PC-9 (cell line): ENCODE results near the gene METTL8. TPM values are rescaled to one million over a fixed set of nuclear protein-coding genes. Genes with fewer than 3 reads are reported as not detected.

Experiments
- BruUV-seq: library from RNA; stranded (reverse); fragments of 400-500 nt; replicated peaks from 2 replicates; lab custom pipeline; 2021; lab: Mats Ljungman, UMichigan
- CTCF ChIA-PET: fragments of 300-600 bp; sonication (Branson Sonifier 250); formaldehyde crosslinking; loops from one replicate; lab custom pipeline; 2022; ENCODE audit warnings: antibody characterized with exemption; lab: Charles Lee
- POLR2A ChIA-PET: fragments of 300-600 bp; sonication (Branson Sonifier 250); formaldehyde crosslinking; loops from one replicate; lab custom pipeline; 2022; ENCODE audit warnings: antibody characterized with exemption; ENCODE audit not compliant: unreplicated experiment; lab: Charles Lee
- DNase-seq, 2 experiments: peaks; one replicate each; pipeline versions ENCODE4 v3.0.0 to v3.0.0-alpha.2; 2015 to 2022; ENCODE audit warnings: mixed read lengths in 1 of 2
- H2AFZ ChIP-seq: fragments of 200-600 bp; sonication (generic); 2 replicates; pipeline ENCODE4 v1.8.1; 2017; ENCODE audit warnings: antibody characterized with exemption
- H3F3A ChIP-seq: fragments of 200-600 bp; sonication (generic); 2 replicates; pipeline ENCODE4 v1.8.1; 2017; ENCODE audit warnings: antibody characterized with exemption, mild to moderate bottlenecking, low read depth; ENCODE audit not compliant: insufficient read depth
- H3K27ac ChIP-seq: fragments of 200-600 bp; sonication (generic); 2 replicates; pipeline ENCODE4 v1.6.1; 2016; ENCODE audit warnings: mixed run types
- H3K27me3 ChIP-seq: fragments of 200-600 bp; sonication (generic); 2 replicates; pipeline ENCODE4 v1.6.1; 2016; ENCODE audit warnings: low read depth, mixed run types; ENCODE audit not compliant: insufficient read depth
- H3K36me3 ChIP-seq: fragments of 200-600 bp; sonication (generic); 2 replicates; pipeline ENCODE4 v1.6.1; 2016; ENCODE audit warnings: low read depth, mixed run types
- H3K4me1 ChIP-seq: fragments of 200-600 bp; sonication (generic); replicated peaks from 2 replicates; pipeline ENCODE4 v1.6.1; 2016; ENCODE audit warnings: mixed run types; ENCODE audit not compliant: insufficient read depth
- H3K4me2 ChIP-seq: fragments of 200-600 bp; sonication (generic); 2 replicates; pipeline ENCODE4 v1.6.1; 2017; ENCODE audit warnings: mixed run types
- H3K4me3 ChIP-seq: fragments of 200-600 bp; sonication (generic); 2 replicates; pipeline ENCODE4 v1.6.1; 2016; ENCODE audit warnings: mixed run types
- H3K79me2 ChIP-seq: fragments of 200-600 bp; sonication (generic); 2 replicates; pipeline ENCODE4 v1.6.1; 2017; ENCODE audit warnings: low read depth, mixed run types
- H3K9me2 ChIP-seq: fragments of 200-600 bp; sonication (generic); 2 replicates; pipeline ENCODE4 v1.8.1; 2017; ENCODE audit warnings: mild to moderate bottlenecking; ENCODE audit not compliant: insufficient read depth
- H3K9me3 ChIP-seq: fragments of 200-600 bp; sonication (generic); 2 replicates; pipeline ENCODE4 v1.8.1; 2016; ENCODE audit warnings: low read depth; ENCODE audit not compliant: insufficient read depth
- H4K20me1 ChIP-seq: fragments of 200-600 bp; sonication (generic); 2 replicates; pipeline ENCODE4 v1.8.1; 2017; ENCODE audit not compliant: insufficient read depth
- EZH2 ChIP-seq: fragments of 200-600 bp; sonication (generic); IDR thresholded peaks from 2 replicates; pipeline ENCODE4 v1.8.0; 2017; ENCODE audit warnings: antibody characterized with exemption, low read depth
- intact Hi-C: fragments of 100-400 bp; cut with micrococcal nuclease; formaldehyde crosslinking; loops from one replicate; pipeline ENCODE4 v1.10.0; 2022; ENCODE audit not compliant: unreplicated experiment
- total RNA-seq: library from RNA; stranded (reverse); gene quantifications from 2 replicates; pipeline ENCODE4 v1.2.3, GENCODE V29; 2021
- TF ChIP-seq, protein P1 (sequence below): fragments of 200-600 bp; sonication (generic); conservative IDR thresholded peaks from 2 replicates; pipeline ENCODE4 v1.6.1; 2017; ENCODE audit warnings: mixed run types, antibody characterized with exemption, mild to moderate bottlenecking, moderate library complexity

Gene METTL8
- total RNA-seq, 1 experiment from 2014 or later: 21.8 TPM

DNA sequence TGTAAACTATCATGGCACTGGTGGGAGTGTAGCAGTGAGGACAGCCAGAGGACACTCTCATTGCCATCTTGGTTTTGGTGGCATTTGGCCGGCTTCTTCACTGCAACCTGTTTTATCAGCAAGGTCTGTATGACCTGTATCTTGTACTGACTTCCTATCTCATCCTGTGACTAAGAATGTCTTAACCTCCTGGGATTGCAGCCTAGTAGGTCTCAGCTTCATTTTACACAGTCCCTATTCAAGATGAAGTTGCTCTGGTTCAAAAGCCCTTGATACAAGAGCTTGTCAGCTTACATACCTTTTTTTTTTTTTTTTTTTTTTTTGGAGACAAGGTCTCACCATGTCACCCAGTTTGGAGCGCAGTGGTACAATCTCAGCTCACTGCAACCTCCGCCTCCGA lies 110.9 kb downstream of the METTL8 start:
- DNase-seq: no peak
- H3K9me3 ChIP-seq: no peaks in the 10 kb centered on the region
- no peak overlapping the region for H3K4me2 ChIP-seq
- H3K27me3 ChIP-seq: no peaks in the 10 kb centered on the region
- intact Hi-C loops: no loop called here
- H3K4me1 ChIP-seq: no peaks in the 10 kb centered on the region
- POLR2A ChIA-PET: no interaction called here
- no peaks in the 10 kb centered on the region for H3K36me3 ChIP-seq
- H3K4me3 ChIP-seq: no peak overlapping the region
- H3K27ac ChIP-seq: no peak overlapping the region
- H2AFZ ChIP-seq: no peak overlapping the region
- no peaks in the 10 kb centered on the region for H4K20me1 ChIP-seq
- no peaks in the 10 kb centered on the region; the same call in 1 of the 2 replicates for H3K9me2 ChIP-seq
- CTCF ChIA-PET: interaction anchor here (0.6 kb wide), 1 partner anchor 43 kb away, joined by 3 read pairs; no protein-coding TSS in a partner anchor
- BruUV-seq: TSS peak; percentile 23
- H3K79me2 ChIP-seq: no peaks in the 10 kb centered on the region
- H3F3A ChIP-seq: no peaks in the 10 kb centered on the region
- TF ChIP-seq, protein P1, sequence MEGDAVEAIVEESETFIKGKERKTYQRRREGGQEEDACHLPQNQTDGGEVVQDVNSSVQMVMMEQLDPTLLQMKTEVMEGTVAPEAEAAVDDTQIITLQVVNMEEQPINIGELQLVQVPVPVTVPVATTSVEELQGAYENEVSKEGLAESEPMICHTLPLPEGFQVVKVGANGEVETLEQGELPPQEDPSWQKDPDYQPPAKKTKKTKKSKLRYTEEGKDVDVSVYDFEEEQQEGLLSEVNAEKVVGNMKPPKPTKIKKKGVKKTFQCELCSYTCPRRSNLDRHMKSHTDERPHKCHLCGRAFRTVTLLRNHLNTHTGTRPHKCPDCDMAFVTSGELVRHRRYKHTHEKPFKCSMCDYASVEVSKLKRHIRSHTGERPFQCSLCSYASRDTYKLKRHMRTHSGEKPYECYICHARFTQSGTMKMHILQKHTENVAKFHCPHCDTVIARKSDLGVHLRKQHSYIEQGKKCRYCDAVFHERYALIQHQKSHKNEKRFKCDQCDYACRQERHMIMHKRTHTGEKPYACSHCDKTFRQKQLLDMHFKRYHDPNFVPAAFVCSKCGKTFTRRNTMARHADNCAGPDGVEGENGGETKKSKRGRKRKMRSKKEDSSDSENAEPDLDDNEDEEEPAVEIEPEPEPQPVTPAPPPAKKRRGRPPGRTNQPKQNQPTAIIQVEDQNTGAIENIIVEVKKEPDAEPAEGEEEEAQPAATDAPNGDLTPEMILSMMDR: no peak
- no peak for TF ChIP-seq EZH2

DNA sequence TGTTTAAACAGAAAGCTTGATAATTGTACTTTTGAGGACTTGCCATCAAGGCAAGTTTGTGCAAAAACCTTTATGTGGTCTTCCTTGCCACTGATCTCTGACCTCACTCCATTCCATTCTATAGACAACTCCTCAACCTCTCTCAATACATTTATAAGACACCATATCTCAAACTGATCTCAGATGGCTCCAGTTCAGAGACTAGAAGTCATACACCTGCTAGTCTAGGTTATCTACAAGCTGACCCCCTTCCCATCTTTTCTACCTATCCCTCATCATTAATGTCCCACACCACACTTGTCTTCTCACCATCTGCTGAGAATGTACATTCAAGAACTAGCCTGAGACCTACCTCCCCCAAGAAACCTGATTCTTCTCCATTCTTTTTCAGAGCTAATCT lies 113.1 kb downstream of the METTL8 start:
- DNase-seq: no peak
- TF ChIP-seq, protein P1: no peak
- TF ChIP-seq EZH2: no peak
- H3K9me3 ChIP-seq: no peaks in the 10 kb centered on the region
- ChIA-PET POLR2A (interaction anchor here (0.6 kb wide), 1 partner anchor 27 kb away, joined by 4 read pairs; no protein-coding TSS in a partner anchor), CTCF (no interaction called here)
- H3K9me2 ChIP-seq: no peaks in the 10 kb centered on the region; the same call in 1 of the 2 replicates
- intact Hi-C loops: no loop called here
- no TSS peak for BruUV-seq
- no peaks in the 10 kb centered on the region for H4K20me1 ChIP-seq
- no peaks in the 10 kb centered on the region for H3K79me2 ChIP-seq
- no peak overlapping the region for H3K4me3 ChIP-seq
- H3F3A ChIP-seq: no peaks in the 10 kb centered on the region
- no peaks in the 10 kb centered on the region for H3K27me3 ChIP-seq
- H3K27ac ChIP-seq: no peak overlapping the region
- H3K36me3 ChIP-seq: no peaks in the 10 kb centered on the region
- H3K4me1 ChIP-seq: peaks cover 8% of the 10 kb centered on the region; the same call in 1 of the 2 replicates
- no peak overlapping the region for H2AFZ ChIP-seq
- H3K4me2 ChIP-seq: no peak overlapping the region

DNA sequence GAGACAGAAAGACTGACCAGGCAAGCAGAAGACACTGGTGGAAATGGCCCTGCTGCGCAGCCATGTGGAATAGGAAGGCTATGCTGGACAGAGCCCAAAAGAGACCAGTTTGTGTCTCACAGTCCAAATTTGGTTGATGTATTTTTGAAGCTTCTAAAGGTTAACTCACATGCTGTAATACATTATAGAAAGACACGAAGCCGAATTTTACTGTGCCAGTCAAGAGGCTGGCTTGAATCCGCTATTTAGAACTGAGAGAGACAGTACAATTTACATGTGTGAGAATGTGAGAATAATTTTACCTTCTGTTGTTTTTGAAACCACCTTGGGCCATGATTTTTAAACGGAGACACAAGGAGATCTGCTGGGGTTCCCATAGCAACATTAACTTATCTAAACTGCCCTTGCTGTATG lies 113.6 kb downstream of the METTL8 start:
- H3K27ac ChIP-seq: no peak overlapping the region
- BruUV-seq: no TSS peak
- H4K20me1 ChIP-seq: no peaks in the 10 kb centered on the region
- TF ChIP-seq, protein P1: no peak
- no peak for TF ChIP-seq EZH2
- H3K4me3 ChIP-seq: no peak overlapping the region
- no peaks in the 10 kb centered on the region for H3K9me3 ChIP-seq
- H3K79me2 ChIP-seq: no peaks in the 10 kb centered on the region
- intact Hi-C loops: no loop called here
- no peak overlapping the region for H3K4me2 ChIP-seq
- DNase-seq: no peak
- no peaks in the 10 kb centered on the region; the same call in 1 of the 2 replicates for H3K9me2 ChIP-seq
- ChIA-PET CTCF (no interaction called here), POLR2A (interaction anchor here (0.6 kb wide), 1 partner anchor 27 kb away, joined by 4 read pairs; no protein-coding TSS in a partner anchor)
- no peaks in the 10 kb centered on the region for H3K36me3 ChIP-seq
- H2AFZ ChIP-seq: no peak overlapping the region
- peaks cover 8% of the 10 kb centered on the region; the same call in 1 of the 2 replicates for H3K4me1 ChIP-seq
- no peaks in the 10 kb centered on the region for H3F3A ChIP-seq
- H3K27me3 ChIP-seq: no peaks in the 10 kb centered on the region
